ENCODE data around the gene MMP11.

Gene MMP11

GRCh38 chr22:23803001-23803819, 30.6 kb downstream of the MMP11 start:
- DNase-seq (ENCODE audit: low spot score): no peak

GRCh38 chr22:23804781-23805291, 32.2 kb downstream of the MMP11 start:
- DNase-seq (ENCODE audit: low spot score): no peak

GRCh38 chr22:23806837-23807236, 34.2 kb downstream of the MMP11 start:
- no peak for DNase-seq (ENCODE audit: low spot score)

- DNase-seq (ENCODE audit: low spot score): no peak
Observed at GRCh38 chr22:23812378-23812777, 39.7 kb downstream of the MMP11 start.

- DNase-seq (ENCODE audit: low spot score): no peak
Observed at GRCh38 chr22:23815541-23816155, 43.0 kb downstream of the MMP11 start.

GRCh38 chr22:23816156-23816976, 43.7 kb downstream of the MMP11 start:
- no peak for DNase-seq (ENCODE audit: low spot score)

GRCh38 chr22:23817146-23817545, 44.5 kb downstream of the MMP11 start:
- DNase-seq (ENCODE audit: low spot score): no peak

- DNase-seq (ENCODE audit: low spot score): no peak
Observed at GRCh38 chr22:23818541-23818940, 45.9 kb downstream of the MMP11 start.

GRCh38 chr22:23820748-23821211, 48.1 kb downstream of the MMP11 start:
- DNase-seq (ENCODE audit: low spot score): peak; percentile 48

- DNase-seq (ENCODE audit: low spot score): no peak
Observed at GRCh38 chr22:23822101-23822671, 49.5 kb downstream of the MMP11 start.

- DNase-seq (ENCODE audit: low spot score): no peak
Observed at GRCh38 chr22:23823331-23823791, 50.7 kb downstream of the MMP11 start.

- no peak for DNase-seq (ENCODE audit: low spot score)
Observed at GRCh38 chr22:23824476-23825245, 52.0 kb downstream of the MMP11 start.

- DNase-seq (ENCODE audit: low spot score): no peak
Observed at GRCh38 chr22:23825246-23825905, 52.7 kb downstream of the MMP11 start.

- DNase-seq (ENCODE audit: low spot score): no peak
Observed at GRCh38 chr22:23826510-23827350, 54.1 kb downstream of the MMP11 start.

- no peak for DNase-seq (ENCODE audit: low spot score)
Observed at GRCh38 chr22:23827351-23827995, 54.8 kb downstream of the MMP11 start.

- no peak for DNase-seq (ENCODE audit: low spot score)
Observed at GRCh38 chr22:23828800-23829680, 56.4 kb downstream of the MMP11 start.

GRCh38 chr22:23829845-23830372, 57.3 kb downstream of the MMP11 start:
- DNase-seq (ENCODE audit: low spot score): no peak

GRCh38 chr22:23831261-23831660, 58.6 kb downstream of the MMP11 start:
- DNase-seq (ENCODE audit: low spot score): no peak
